GM23248 (cell line): Measurements from ENCODE around the gene BCL11B. TPM values are rescaled to one million over a fixed set of nuclear protein-coding genes. Genes with fewer than 3 reads are reported as not detected.

Source experiments
- DNase-seq: peaks from one replicate; pipeline ENCODE4 v3.0.0-alpha.2; 2015
- H2AFZ ChIP-seq: fragments of 200-600 bp; sonication (generic); 2 replicates; pipeline ENCODE4 v1.6.1; 2016; ENCODE audit warnings: antibody characterized with exemption
- H3F3A ChIP-seq: fragments of 200-600 bp; sonication (generic); 2 replicates; pipeline ENCODE4 v1.6.1; 2016; ENCODE audit warnings: mild to moderate bottlenecking, antibody characterized with exemption, mixed run types; ENCODE audit not compliant: insufficient read depth
- H3K27ac ChIP-seq: fragments of 200-600 bp; sonication (generic); 2 replicates; pipeline ENCODE4 v1.5.1; 2016; ENCODE audit warnings: mild to moderate bottlenecking
- H3K27me3 ChIP-seq: fragments of 200-600 bp; sonication (generic); replicated peaks from 2 replicates; pipeline ENCODE4 v1.6.1; 2016; ENCODE audit warnings: mild to moderate bottlenecking; ENCODE audit not compliant: insufficient read depth
- H3K36me3 ChIP-seq: fragments of 200-600 bp; sonication (generic); 2 replicates; pipeline ENCODE4 v1.6.1; 2016; ENCODE audit warnings: low read depth, mild to moderate bottlenecking
- H3K4me1 ChIP-seq: fragments of 200-600 bp; sonication (generic); 2 replicates; pipeline ENCODE4 v1.6.1; 2016; ENCODE audit warnings: mild to moderate bottlenecking; ENCODE audit not compliant: insufficient read depth
- H3K4me2 ChIP-seq: fragments of 200-600 bp; sonication (generic); one replicate; pipeline ENCODE4 v1.6.1; 2016; ENCODE audit warnings: mild to moderate bottlenecking; ENCODE audit not compliant: unreplicated experiment
- H3K4me3 ChIP-seq: fragments of 200-600 bp; sonication (generic); 2 replicates; pipeline ENCODE4 v1.5.1; 2016; ENCODE audit warnings: mild to moderate bottlenecking
- H3K79me2 ChIP-seq: fragments of 200-600 bp; sonication (generic); 2 replicates; pipeline ENCODE4 v1.6.1; 2016; ENCODE audit warnings: mild to moderate bottlenecking; ENCODE audit not compliant: insufficient read depth
- H3K9ac ChIP-seq: fragments of 200-600 bp; sonication (generic); 2 replicates; pipeline ENCODE4 v1.6.1; 2016; ENCODE audit warnings: mild to moderate bottlenecking
- H3K9me2 ChIP-seq: fragments of 200-600 bp; sonication (generic); 2 replicates; pipeline ENCODE4 v1.6.1; 2016; ENCODE audit warnings: mixed run types, mild to moderate bottlenecking, moderate library complexity; ENCODE audit not compliant: insufficient read depth
- H3K9me3 ChIP-seq: fragments of 200-600 bp; sonication (generic); one replicate; pipeline ENCODE4 v1.6.1; 2017; ENCODE audit warnings: low read depth
- H4K20me1 ChIP-seq: fragments of 200-600 bp; sonication (generic); 2 replicates; pipeline ENCODE4 v1.6.0; 2016; ENCODE audit not compliant: insufficient read depth
- EZH2 ChIP-seq: fragments of 200-600 bp; sonication (generic); IDR thresholded peaks from 2 replicates; pipeline ENCODE4 v1.6.1; 2018; ENCODE audit warnings: antibody characterized with exemption, mild to moderate bottlenecking; ENCODE audit not compliant: insufficient read depth, poor library complexity, severe bottlenecking
- EZH2phosphoT487 ChIP-seq: fragments of 200-600 bp; sonication (generic); IDR thresholded peaks from 2 replicates; pipeline ENCODE4 v1.6.1; 2018; ENCODE audit warnings: antibody characterized with exemption, moderate library complexity, mild to moderate bottlenecking, low read depth; ENCODE audit not compliant: insufficient read depth
- WGBS, 2 experiments: methylation state at CpG; one replicate each; pipeline ENCODE4 v1.1.6; 2015 to 2017; ENCODE audit warnings: low lambda C conversion rate in 2 of 2, low coverage in 1 of 2; ENCODE audit errors: missing lambda C conversion rate in 2 of 2; 5-methylcytosine and 5-hydroxymethylcytosine counted together
- in situ Hi-C: fragments of 300-500 bp; cut with MboI; formaldehyde crosslinking; loops from 2 replicates; pipeline ENCODE4 v1.15.0; 2020
- polyA plus RNA-seq: library from polyadenylated mRNA; unstranded; fragments of >200 nt; fragmentation: Nextera tagmentation; extraction: Ambion mirVana; gene quantifications from 2 replicates; pipeline ENCODE4 v1.2.1, GENCODE V29; 2016
- total RNA-seq: library from RNA; depleted of rRNA; stranded (reverse); fragments of >200 nt; shearing (Covaris generic); gene quantifications from 2 replicates; pipeline ENCODE4 v1.2.3, GENCODE V29; 2014

The BCL11B gene
- total and polyA plus RNA-seq, 2 experiments from 2014 or later: not detected

DNA sequence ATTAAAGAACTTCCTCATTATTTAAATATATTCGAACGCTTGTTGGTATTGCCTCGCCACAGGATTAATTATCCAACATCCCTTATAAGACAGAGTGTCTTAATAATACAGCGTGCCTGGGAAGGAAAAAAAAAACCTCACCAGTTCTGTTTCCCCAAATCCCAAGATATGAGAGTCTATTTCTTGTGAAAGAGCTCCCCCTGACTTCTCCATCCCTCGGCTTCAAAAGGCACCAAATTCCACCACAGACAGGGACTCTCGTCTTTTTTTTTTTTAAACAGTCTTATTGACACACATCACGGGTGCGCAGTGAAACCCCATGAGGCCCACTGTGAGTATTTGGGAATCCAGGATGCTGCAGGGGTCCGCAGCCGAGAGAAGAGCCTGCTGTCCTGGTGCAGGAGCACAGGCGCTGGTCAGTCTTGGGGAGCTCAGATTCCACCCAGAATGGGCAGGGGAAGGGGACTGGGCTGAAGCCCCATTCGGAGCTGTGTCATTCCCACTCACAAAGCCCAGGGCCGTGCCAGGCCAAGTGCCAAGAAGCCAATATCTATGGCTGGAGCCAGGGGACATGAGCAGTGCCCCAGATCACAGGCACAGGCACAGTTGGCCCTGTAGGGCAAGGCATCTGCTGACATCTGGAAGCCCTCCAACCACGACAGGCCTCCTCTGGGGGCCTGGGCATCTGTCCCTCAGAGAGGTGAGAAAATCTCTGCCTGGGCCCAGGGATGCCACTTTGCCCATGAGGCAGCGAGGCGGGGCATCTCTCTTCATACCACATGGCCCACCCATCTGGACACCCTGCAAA lies 71.9 kb downstream of the BCL11B start:
- H2AFZ ChIP-seq: no peak overlapping the region
- in situ Hi-C loops: no loop called here

DNA sequence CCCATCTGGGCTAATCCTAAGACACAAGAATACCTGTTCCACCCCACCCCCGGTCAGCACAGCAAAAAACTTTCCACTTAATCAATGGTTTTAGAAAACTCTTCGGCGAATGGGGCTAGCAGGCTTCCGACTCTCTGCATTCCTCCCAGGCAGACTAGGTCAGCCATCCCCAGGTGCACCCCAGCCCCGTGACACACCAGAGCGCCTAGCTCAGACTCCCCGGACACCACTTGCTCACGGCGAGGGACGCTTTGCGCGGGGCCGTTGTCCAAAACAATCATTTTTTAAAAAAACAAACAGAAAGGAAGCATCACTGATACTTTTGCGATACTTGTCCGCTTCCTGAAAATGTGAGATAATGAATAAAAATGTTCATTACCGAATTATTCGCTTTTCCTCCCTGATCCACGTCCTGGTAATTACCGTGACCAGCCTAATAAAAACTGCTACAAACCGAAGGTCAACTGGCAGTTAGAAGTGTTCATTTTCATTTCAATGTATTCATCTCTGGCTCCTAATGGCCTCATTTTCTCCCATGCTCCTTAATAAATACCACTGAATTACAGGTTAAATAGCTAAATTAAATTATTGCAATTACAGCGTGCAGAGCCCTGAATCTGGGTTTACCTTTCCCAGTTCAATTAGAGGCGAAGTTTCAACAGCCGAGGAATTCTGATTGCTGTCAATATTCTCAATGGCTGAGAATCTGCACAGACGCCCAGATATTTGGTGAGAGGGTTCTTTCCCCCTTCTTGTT lies 73.1 kb downstream of the BCL11B start:
- TF ChIP-seq EZH2 (no peak), EZH2phosphoT487 (no peak)
- WGBS, 2 experiments: 84 to 86% methylated on average over 24 of the region's 24 CpGs
- Histone ChIP-seq H3K4me2 (no peak overlapping the region), H4K20me1 (no peaks in the 10 kb centered on the region), H3K4me1 (no peaks in the 10 kb centered on the region), H3K36me3 (no peaks in the 10 kb centered on the region), H3F3A (no peaks in the 10 kb centered on the region), H2AFZ (no peak overlapping the region), H3K79me2 (no peaks in the 10 kb centered on the region), H3K27ac (no peak overlapping the region), H3K27me3 (no peaks in the 10 kb centered on the region), H3K9me3 (no peaks in the 10 kb centered on the region), H3K9ac (no peak overlapping the region), H3K4me3 (no peak overlapping the region), H3K9me2 (no peaks in the 10 kb centered on the region)
- in situ Hi-C loops: no loop called here
- no peak for DNase-seq

More for the DNA sequence above, 71.9 kb downstream of the BCL11B start:
- Histone ChIP-seq H3K36me3 (no peaks in the 10 kb centered on the region), H3K4me3 (no peak overlapping the region), H3K4me2 (no peak overlapping the region), H3K27ac (no peak overlapping the region), H3K27me3 (no peaks in the 10 kb centered on the region), H3K4me1 (no peaks in the 10 kb centered on the region), H3K9me2 (no peaks in the 10 kb centered on the region), H3K79me2 (no peaks in the 10 kb centered on the region), H3F3A (no peaks in the 10 kb centered on the region), H3K9ac (no peak overlapping the region), H4K20me1 (no peaks in the 10 kb centered on the region), H3K9me3 (no peaks in the 10 kb centered on the region)
- DNase-seq: peak; percentile 8
- WGBS, 2 experiments: 38 to 53% methylated on average over 16 of the region's 16 CpGs
- no peak for TF ChIP-seq EZH2phosphoT487
- no peak for TF ChIP-seq EZH2

DNA sequence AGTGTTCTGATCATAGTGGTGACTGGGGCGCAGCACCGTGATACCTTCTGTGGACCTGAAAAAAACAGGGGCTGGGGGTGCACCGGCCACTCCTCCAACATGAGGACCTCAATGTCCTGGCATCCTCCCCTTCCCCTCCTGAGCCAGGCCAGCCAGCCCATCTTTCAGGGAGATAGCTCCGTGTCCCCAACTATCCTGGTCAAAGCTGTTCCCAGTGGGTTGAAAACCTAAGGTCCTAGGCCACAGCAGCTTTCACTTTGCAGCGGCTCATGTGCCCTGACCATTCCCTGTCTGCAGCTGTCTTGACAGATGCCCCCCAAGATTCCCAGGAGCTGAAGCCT lies 75.7 kb downstream of the BCL11B start:
- H3K4me2 ChIP-seq: no peak overlapping the region
- no peaks in the 10 kb centered on the region for H3K9me3 ChIP-seq
- no peaks in the 10 kb centered on the region for H3K9me2 ChIP-seq
- no peaks in the 10 kb centered on the region; the same call in 1 of the 2 replicates for H3K4me1 ChIP-seq
- WGBS, 2 experiments: 71% methylated on average over 5 of the region's 5 CpGs
- DNase-seq: no peak
- no peak overlapping the region for H3K4me3 ChIP-seq
- H3K9ac ChIP-seq: no peak overlapping the region
- in situ Hi-C loops: no loop called here
- H3K27me3 ChIP-seq: 0 out of 2 replicates have a peak, but pooled peaks cover 5% of the 10 kb centered on the region
- no peak overlapping the region for H3K27ac ChIP-seq
- no peak overlapping the region for H2AFZ ChIP-seq
- no peaks in the 10 kb centered on the region for H3F3A ChIP-seq
- H3K79me2 ChIP-seq: no peaks in the 10 kb centered on the region
- no peaks in the 10 kb centered on the region for H4K20me1 ChIP-seq
- TF ChIP-seq EZH2 (no peak), EZH2phosphoT487 (no peak)
- H3K36me3 ChIP-seq: no peaks in the 10 kb centered on the region

- Histone ChIP-seq H3K9ac (no peak overlapping the region), H3K27ac (no peak overlapping the region), H3K79me2 (no peaks in the 10 kb centered on the region), H2AFZ (no peak overlapping the region), H3F3A (no peaks in the 10 kb centered on the region), H3K4me1 (no peaks in the 10 kb centered on the region; the same call in 1 of the 2 replicates), H3K4me2 (no peak overlapping the region), H3K36me3 (no peaks in the 10 kb centered on the region), H3K4me3 (no peak overlapping the region), H4K20me1 (no peaks in the 10 kb centered on the region), H3K9me3 (no peaks in the 10 kb centered on the region), H3K27me3 (0 out of 2 replicates have a peak, but pooled peaks cover 5% of the 10 kb centered on the region), H3K9me2 (no peaks in the 10 kb centered on the region)
- peak; percentile 10 for DNase-seq
- TF ChIP-seq EZH2 (no peak), EZH2phosphoT487 (no peak)
- WGBS, 2 experiments: 10 to 13% methylated on average over 15 of the region's 15 CpGs
- in situ Hi-C loops: no loop called here
Observed at GRCh38 chr14:99195602-99196309, 76.2 kb downstream of the BCL11B start.
